BJ (cell line): ENCODE measurements around the gene PYGL. TPM values are rescaled to one million over a fixed set of nuclear protein-coding genes. Genes with fewer than 3 reads are reported as not detected.

Experiments used
- CTCF ChIA-PET: fragments of 350-600 bp; formaldehyde crosslinking; extraction: SDS; loops from one replicate; lab custom pipeline; 2021; ENCODE audit warnings: antibody characterized with exemption, inconsistent platforms; lab: Yijun Ruan, JAX
- POLR2A ChIA-PET: fragments of 300-600 bp; sonication (Branson Sonifier 250); formaldehyde crosslinking; extraction: SDS; loops from one replicate; lab custom pipeline; 2021; ENCODE audit warnings: antibody characterized with exemption; lab: Charles Lee
- DNase-seq: peaks from one replicate; pipeline ENCODE4 v3.0.0-alpha.2; 2011; ENCODE audit warnings: low read depth
- H3K27me3 ChIP-seq: 2 replicates; pipeline ENCODE4 v1.6.0; 2011; ENCODE audit warnings: low read length; ENCODE audit not compliant: control insufficient read depth, insufficient read depth
- H3K36me3 ChIP-seq: 2 replicates; pipeline ENCODE4 v1.5.1; 2011; ENCODE audit warnings: low read length; ENCODE audit not compliant: control insufficient read depth, insufficient read depth
- H3K4me3 ChIP-seq: 2 replicates; pipeline ENCODE4 v1.5.1; 2011; ENCODE audit warnings: low read depth, mild to moderate bottlenecking, control low read depth, low read length
- polyA plus RNA-seq: library from polyadenylated mRNA; depleted of rRNA; stranded (reverse); fragments of >200 nt; gene quantifications from 2 replicates; pipeline ENCODE4 v1.2.3, GENCODE V29; 2011
- TF ChIP-seq, protein P1 (sequence below): IDR thresholded peaks from 2 replicates; pipeline ENCODE4 v1.5.1; 2011; ENCODE audit warnings: low read depth, mild to moderate bottlenecking, control low read depth, inconsistent platforms, low read length, moderate library complexity; ENCODE audit not compliant: insufficient read depth

The PYGL gene
- polyA plus RNA-seq, 1 experiment, result 36.4 TPM

DNA sequence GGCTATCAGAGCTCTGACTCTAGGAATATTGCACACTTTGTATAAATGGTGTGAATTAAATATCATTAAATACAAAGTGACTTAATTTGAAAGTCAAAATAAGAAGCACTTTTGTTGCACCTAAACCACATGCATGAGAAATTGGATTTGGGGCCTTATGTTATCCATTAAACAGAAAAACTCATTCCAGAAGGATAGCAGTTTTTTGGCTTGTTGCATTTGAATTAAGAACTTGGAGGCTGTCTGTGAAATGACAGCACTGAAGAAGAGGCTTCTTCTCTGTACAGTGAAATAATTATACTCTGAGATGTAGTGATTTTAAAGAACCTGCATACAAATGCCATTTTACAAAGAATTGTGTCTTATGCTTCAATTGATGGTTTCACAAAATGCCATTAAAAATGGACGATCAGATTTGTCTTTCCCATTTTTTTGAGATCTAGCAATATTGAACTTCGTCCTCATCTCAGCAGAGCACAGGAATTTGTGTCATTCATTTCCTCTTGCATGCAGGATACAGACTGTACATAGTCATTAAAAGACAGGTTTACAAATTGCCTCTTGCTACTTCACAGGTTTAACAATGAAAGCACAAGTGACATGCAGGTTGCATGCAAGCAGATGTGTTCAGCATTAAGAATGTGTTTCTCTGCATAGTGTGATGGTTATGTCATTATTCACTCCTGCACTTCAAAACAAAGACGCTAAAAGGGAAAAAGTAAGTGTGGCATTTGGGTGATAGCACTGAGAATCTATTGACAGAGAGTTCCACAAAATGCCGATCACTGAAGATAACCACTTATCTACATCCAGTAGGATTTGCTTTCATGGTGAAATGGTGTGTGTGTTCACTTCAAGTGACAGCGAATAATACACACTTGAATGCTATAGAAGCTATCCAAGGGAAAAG lies 35.9 kb upstream of the PYGL start:
- Histone ChIP-seq H3K36me3 (no peaks in the 10 kb centered on the region), H3K27me3 (peaks cover 19% of the 10 kb centered on the region), H3K4me3 (no peak overlapping the region)
- POLR2A ChIA-PET, result no interaction called here
- CTCF ChIA-PET, result no interaction called here
- TF ChIP-seq, protein P1, sequence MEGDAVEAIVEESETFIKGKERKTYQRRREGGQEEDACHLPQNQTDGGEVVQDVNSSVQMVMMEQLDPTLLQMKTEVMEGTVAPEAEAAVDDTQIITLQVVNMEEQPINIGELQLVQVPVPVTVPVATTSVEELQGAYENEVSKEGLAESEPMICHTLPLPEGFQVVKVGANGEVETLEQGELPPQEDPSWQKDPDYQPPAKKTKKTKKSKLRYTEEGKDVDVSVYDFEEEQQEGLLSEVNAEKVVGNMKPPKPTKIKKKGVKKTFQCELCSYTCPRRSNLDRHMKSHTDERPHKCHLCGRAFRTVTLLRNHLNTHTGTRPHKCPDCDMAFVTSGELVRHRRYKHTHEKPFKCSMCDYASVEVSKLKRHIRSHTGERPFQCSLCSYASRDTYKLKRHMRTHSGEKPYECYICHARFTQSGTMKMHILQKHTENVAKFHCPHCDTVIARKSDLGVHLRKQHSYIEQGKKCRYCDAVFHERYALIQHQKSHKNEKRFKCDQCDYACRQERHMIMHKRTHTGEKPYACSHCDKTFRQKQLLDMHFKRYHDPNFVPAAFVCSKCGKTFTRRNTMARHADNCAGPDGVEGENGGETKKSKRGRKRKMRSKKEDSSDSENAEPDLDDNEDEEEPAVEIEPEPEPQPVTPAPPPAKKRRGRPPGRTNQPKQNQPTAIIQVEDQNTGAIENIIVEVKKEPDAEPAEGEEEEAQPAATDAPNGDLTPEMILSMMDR, result no peak
- DNase-seq, result no peak

DNA sequence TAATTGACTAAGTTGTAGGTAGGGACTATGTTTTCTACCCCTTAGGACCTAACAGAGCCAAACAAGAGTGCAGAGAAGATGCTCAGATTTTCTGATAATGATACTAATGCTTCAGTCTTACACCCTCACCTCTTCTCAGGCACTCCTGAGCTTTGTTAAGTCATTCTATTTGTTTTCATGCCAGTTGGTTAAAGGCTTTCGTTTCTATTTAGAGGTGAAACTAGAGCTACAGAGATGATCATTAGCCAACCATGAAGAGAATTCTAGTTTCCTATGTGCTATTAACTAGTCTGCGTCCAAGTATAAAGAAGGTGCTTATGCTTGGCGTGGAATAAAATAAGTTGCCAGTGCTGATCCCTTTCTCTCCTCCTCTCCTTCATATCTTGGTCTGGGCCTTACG lies 34.6 kb upstream of the PYGL start:
- peaks cover 19% of the 10 kb centered on the region for H3K27me3 ChIP-seq
- POLR2A ChIA-PET, result no interaction called here
- no peak for DNase-seq
- CTCF ChIA-PET, result no interaction called here
- TF ChIP-seq, protein P1, result no peak
- H3K4me3 ChIP-seq, result no peak overlapping the region
- H3K36me3 ChIP-seq, result no peaks in the 10 kb centered on the region

DNA sequence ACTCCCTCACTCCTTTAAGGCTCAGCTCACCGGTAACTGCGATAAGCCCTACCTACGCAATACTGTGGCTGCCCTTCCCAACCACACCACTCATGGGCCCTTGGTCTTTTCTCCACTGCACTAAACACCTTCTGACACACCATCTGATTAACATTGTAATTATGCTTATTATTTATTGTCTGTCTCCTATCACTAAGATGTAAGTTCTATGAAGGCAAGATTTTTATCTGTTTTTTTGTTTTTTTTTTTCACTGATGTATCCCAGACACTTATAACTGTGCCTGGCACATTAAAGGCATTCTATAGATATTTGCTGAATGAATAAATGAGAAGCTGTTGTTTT lies 34.2 kb upstream of the PYGL start:
- TF ChIP-seq, protein P1, result no peak
- H3K36me3 ChIP-seq, result no peaks in the 10 kb centered on the region
- DNase-seq, result no peak
- POLR2A ChIA-PET, result no interaction called here
- H3K27me3 ChIP-seq, result peaks cover 19% of the 10 kb centered on the region
- CTCF ChIA-PET, result no interaction called here
- H3K4me3 ChIP-seq, result no peak overlapping the region

DNA sequence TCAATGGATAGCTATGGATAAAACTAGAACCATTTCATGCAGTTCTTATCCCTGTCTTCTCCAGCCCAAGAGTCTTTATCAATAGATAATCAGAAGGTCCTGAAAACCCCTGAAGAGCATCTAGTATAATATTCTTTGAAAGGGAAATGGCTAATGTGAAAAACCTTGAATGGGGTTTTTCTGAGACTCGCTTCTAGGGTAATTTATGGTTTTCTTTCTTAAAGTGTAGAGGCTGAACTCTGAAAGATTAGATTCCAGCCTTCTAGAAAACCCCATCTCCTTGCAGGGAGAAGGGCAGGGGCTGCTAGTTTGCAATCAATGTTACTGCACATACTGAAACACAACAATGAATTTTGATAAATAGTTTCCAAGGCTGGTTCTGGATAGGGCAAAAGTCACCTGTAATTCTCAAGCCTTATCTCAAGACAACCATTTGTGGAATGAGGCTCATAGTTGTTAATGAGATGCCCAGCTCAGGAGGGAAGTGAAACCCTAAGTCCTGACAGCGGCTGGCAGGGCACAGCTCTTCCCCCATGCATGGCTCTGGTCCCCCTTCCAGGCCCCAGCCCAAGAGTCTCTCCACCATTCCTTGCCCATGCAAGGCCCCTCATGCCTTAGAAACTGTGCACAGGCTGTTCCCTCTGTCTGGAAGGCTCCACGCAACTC lies 33.7 kb upstream of the PYGL start:
- no peak overlapping the region for H3K4me3 ChIP-seq
- ChIA-PET CTCF (no interaction called here), POLR2A (no interaction called here)
- TF ChIP-seq, protein P1, result no peak
- no peaks in the 10 kb centered on the region for H3K36me3 ChIP-seq
- DNase-seq, result no peak
- peaks cover 22% of the 10 kb centered on the region for H3K27me3 ChIP-seq

DNA sequence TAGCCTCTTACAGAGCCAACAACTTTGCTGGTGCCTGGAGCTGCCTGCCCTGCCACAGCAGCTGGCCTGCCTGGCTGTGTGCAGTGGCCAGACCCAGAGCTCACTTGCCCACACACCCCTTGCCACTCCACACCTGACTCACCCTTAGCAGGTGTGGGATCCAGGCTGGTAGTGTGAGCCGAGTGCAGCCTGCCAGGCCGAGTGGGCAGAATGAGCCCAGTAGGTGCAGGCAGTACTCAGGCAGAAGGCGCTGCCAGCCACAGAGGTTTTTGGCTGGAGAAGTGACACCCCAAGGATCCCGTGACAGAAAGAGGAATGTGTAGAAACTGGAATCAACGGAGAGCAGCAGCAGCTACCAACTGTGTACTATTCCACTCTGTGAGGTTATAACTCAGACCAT lies 29.8 kb upstream of the PYGL start:
- peaks cover 15% of the 10 kb centered on the region for H3K27me3 ChIP-seq
- POLR2A ChIA-PET, result no interaction called here
- CTCF ChIA-PET, result no interaction called here
- no peak overlapping the region for H3K4me3 ChIP-seq
- no peaks in the 10 kb centered on the region for H3K36me3 ChIP-seq
- TF ChIP-seq, protein P1, result no peak
- DNase-seq, result no peak
